CD4-positive, alpha-beta T cell treated with Interleukin-17A for 4 hours (primary cell): ENCODE results near the gene TLCD1.

Experiments used
- DNase-seq: peaks from one replicate; pipeline ENCODE4 v3.0.0-alpha.2; 2020; ENCODE audit warnings: mixed read lengths

Gene TLCD1

DNA sequence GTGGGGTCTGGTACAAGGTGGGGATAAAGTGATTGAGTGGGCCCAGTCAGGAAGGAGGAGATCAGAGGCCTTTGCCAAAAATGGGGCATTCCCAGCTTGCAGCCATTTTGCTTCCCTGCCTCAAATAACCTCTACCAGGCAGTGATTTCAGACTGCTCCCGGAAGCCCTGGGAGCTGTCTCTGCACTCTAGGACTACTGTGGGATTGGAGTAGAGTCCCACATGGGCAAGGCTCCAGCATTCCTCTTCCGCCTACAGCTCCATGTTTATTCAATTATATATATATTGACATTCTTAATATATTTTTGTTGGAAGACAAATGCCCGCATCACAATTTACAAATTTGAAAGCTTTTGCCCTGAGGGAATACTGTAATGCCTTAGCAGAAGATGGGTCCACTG, 50.5 kb downstream of the TLCD1 start:
- DNase-seq: no peak
